Kidney epithelial cell (primary cell): Measurements from ENCODE around the gene ZSWIM6. TPM values are rescaled to one million over a fixed set of nuclear protein-coding genes. Genes with fewer than 3 reads are reported as not detected.

Source experiments
- DNase-seq: peaks from one replicate; pipeline ENCODE4 v3.0.0-alpha.2; 2010; ENCODE audit warnings: low read depth
- H3K27me3 ChIP-seq: 2 replicates; pipeline ENCODE4 v1.6.0; 2011; ENCODE audit warnings: low read length; ENCODE audit not compliant: control insufficient read depth, insufficient read depth
- H3K36me3 ChIP-seq: 2 replicates; pipeline ENCODE4 v1.5.1; 2011; ENCODE audit warnings: low read length; ENCODE audit not compliant: control insufficient read depth, insufficient read depth
- H3K4me3 ChIP-seq: 2 replicates; pipeline ENCODE4 v1.5.1; 2011; ENCODE audit warnings: low read depth, mild to moderate bottlenecking, control low read depth, low read length
- CTCF ChIP-seq: IDR thresholded peaks from 2 replicates; pipeline ENCODE4 v1.5.1; 2011; ENCODE audit warnings: mild to moderate bottlenecking, moderate library complexity, low read length, control low read depth, inconsistent platforms; ENCODE audit not compliant: insufficient read depth, poor library complexity, severe bottlenecking
- total RNA-seq: library from RNA; depleted of rRNA; stranded (reverse); fragments of >200 nt; gene quantifications from 2 replicates; pipeline ENCODE4 v1.2.3, GENCODE V29; 2015

ZSWIM6 gene
- total RNA-seq, 1 donor from 2014 or later = 18.5 TPM

GRCh38 chr5:61582205-61582820 lies 250.3 kb downstream of the ZSWIM6 start:
- TF ChIP-seq CTCF = no peak
- H3K4me3 ChIP-seq = no peak overlapping the region
- H3K27me3 ChIP-seq = no peaks in the 10 kb centered on the region
- no peaks in the 10 kb centered on the region for H3K36me3 ChIP-seq
- no peak for DNase-seq

GRCh38 chr5:61582887-61583286 lies 250.8 kb downstream of the ZSWIM6 start:
- H3K27me3 ChIP-seq = no peaks in the 10 kb centered on the region
- no peak overlapping the region for H3K4me3 ChIP-seq
- no peak for TF ChIP-seq CTCF
- no peak for DNase-seq
- H3K36me3 ChIP-seq = no peaks in the 10 kb centered on the region

- H3K4me3 ChIP-seq = no peak overlapping the region
- no peak for TF ChIP-seq CTCF
- DNase-seq = no peak
- H3K27me3 ChIP-seq = no peaks in the 10 kb centered on the region
- H3K36me3 ChIP-seq = no peaks in the 10 kb centered on the region
These were observed 254.3 kb downstream of the ZSWIM6 start for GRCh38 chr5:61586096-61587084.

GRCh38 chr5:61587125-61587524 lies 255.1 kb downstream of the ZSWIM6 start:
- no peaks in the 10 kb centered on the region for H3K27me3 ChIP-seq
- H3K4me3 ChIP-seq = no peak overlapping the region
- TF ChIP-seq CTCF = no peak
- no peak for DNase-seq
- no peaks in the 10 kb centered on the region for H3K36me3 ChIP-seq

- H3K27me3 ChIP-seq = no peaks in the 10 kb centered on the region
- DNase-seq = no peak
- H3K4me3 ChIP-seq = no peak overlapping the region
- no peak for TF ChIP-seq CTCF
- H3K36me3 ChIP-seq = no peaks in the 10 kb centered on the region
These were observed 256.2 kb downstream of the ZSWIM6 start for GRCh38 chr5:61588216-61588615.
